SKM-1 treated with dmso at 0.1 percent for 144 hours (cell line): ENCODE results near the gene GOLGA6B.
"Not testable (repeated sequence)": the region's sequence is repeated elsewhere in the genome, so short reads cannot be mapped to it uniquely, and the experiment has no call there.

Experiments used
- DNase-seq: peaks from one replicate; lab custom pipeline; 2025; ENCODE audit not compliant: unreplicated experiment; lab: John Stamatoyannopoulos, UW

GOLGA6B gene

GRCh38 chr15:72661081-72661480 is 6.6 kb downstream of the GOLGA6B start:
- not testable (repeated sequence) for DNase-seq

GRCh38 chr15:72663931-72664330 is 9.4 kb downstream of the GOLGA6B start:
- not testable (repeated sequence) for DNase-seq

GRCh38 chr15:72665706-72666105 is 11.2 kb downstream of the GOLGA6B start:
- not testable (repeated sequence) for DNase-seq

- DNase-seq: not testable (repeated sequence)
Measured at GRCh38 chr15:72669803-72670202, 15.3 kb downstream of the GOLGA6B start.

- DNase-seq: not testable (repeated sequence)
Measured at GRCh38 chr15:72670656-72671352, 16.3 kb downstream of the GOLGA6B start.

- no peak for DNase-seq
Measured at GRCh38 chr15:72671525-72671924, 17.0 kb downstream of the GOLGA6B start.

- no peak for DNase-seq
Measured at GRCh38 chr15:72676838-72677237, 22.3 kb downstream of the GOLGA6B start.

GRCh38 chr15:72680931-72681330 is 26.4 kb downstream of the GOLGA6B start:
- DNase-seq: no peak

GRCh38 chr15:72682772-72683171 is 28.3 kb downstream of the GOLGA6B start:
- DNase-seq: no peak

GRCh38 chr15:72685301-72685924 is 30.9 kb downstream of the GOLGA6B start:
- DNase-seq: no peak

GRCh38 chr15:72685925-72686794 is 31.7 kb downstream of the GOLGA6B start, which contains the start of the genes BBS4 and HIGD2B:
Gene BBS4 (plus strand): TSS chr15:72686207. CDS start chr15:72686228, 21 bp downstream.
Gene HIGD2B (minus strand): TSS chr15:72686182. CDS start chr15:72676374, 9,808 bp downstream.
- DNase-seq: no peak

GRCh38 chr15:72688697-72689096 is 34.2 kb downstream of the GOLGA6B start:
- no peak for DNase-seq

- no peak for DNase-seq
Measured at GRCh38 chr15:72690938-72691337, 36.4 kb downstream of the GOLGA6B start.

- no peak for DNase-seq
Measured at GRCh38 chr15:72698938-72699337, 44.4 kb downstream of the GOLGA6B start.

- no peak for DNase-seq
Measured at GRCh38 chr15:72700076-72700475, 45.6 kb downstream of the GOLGA6B start.

GRCh38 chr15:72706266-72706665 is 51.8 kb downstream of the GOLGA6B start:
- DNase-seq: no peak

GRCh38 chr15:72708551-72709303 is 54.2 kb downstream of the GOLGA6B start:
- not testable (repeated sequence) for DNase-seq
